Ramos (cell line): Measurements from ENCODE around the gene CFDP1.

Experiments
- in situ Hi-C: fragments of 300-500 bp; cut with MboI; formaldehyde crosslinking; loops from one replicate; pipeline ENCODE4 v1.14.3; 2022; ENCODE audit warnings: low sequenced_read_pairs; ENCODE audit not compliant: unreplicated experiment

The CFDP1 gene

DNA sequence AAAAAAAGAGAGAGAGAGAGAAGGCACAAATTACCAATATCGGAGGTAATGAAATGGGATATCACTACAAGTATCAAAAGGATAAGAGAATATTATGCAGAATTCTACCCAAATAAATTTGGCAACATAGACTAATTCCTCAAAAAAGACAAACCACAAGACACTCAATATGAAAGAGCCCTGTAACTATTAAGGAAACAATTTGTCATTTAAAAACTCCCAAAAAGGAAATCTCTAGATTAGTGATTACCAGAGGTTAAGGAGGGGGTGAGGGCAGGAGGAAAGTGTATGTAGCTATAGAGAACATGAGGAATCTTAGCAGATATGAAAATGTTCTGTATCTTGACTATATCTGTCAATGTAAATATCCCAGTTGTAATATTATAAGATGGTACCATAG is 54.0 kb downstream of the CFDP1 start:
- in situ Hi-C loops: no loop called here

DNA sequence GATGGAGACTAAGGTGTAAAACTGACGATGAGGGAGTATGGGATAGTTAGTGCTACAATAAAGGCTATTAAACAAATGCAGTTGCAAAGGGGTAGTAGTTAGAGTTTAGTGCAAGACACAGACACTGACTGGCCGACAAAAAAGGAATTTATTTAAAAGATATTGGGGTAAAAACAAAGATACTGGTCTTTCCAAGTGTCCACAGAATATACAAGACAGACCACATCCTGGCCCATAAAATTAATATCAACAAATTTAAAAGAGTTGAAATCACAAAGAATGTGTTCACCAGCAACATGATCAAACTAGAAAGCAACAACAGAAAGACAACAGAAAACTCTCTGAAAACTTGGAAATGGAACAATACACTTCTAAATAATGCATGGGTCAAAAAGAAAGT is 54.7 kb downstream of the CFDP1 start:
- in situ Hi-C loops: no loop called here

DNA sequence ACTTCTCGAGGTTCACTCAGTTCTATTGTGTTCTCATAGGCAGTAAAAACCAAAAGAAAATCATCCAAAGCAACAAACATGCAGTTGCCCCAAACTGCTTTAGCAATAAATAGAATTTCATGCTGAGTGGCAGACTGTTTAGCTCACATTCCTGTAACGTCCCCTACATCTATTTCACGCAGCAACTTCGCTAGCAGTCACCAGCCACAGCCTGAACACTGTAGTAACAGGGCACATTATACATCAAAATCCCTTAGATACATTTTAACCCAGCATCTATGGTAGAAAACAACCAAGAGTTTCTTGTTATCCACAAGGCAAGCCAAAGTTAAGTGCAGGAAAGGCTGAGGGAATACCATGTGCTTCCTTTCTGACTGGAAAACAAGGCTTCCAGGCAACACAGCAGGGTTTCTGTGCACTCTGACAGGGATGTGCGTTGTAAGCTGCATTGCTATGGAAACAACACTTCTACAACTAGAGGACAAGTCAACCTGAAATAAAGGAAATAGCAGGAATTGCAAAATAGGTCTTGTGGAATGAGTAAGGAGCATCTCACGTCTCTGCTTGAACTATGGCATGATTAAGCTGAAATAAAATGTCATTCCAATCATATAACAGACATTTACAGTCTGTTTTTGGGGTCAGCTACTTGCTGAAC is 55.4 kb downstream of the CFDP1 start:
- in situ Hi-C loops: no loop called here

DNA sequence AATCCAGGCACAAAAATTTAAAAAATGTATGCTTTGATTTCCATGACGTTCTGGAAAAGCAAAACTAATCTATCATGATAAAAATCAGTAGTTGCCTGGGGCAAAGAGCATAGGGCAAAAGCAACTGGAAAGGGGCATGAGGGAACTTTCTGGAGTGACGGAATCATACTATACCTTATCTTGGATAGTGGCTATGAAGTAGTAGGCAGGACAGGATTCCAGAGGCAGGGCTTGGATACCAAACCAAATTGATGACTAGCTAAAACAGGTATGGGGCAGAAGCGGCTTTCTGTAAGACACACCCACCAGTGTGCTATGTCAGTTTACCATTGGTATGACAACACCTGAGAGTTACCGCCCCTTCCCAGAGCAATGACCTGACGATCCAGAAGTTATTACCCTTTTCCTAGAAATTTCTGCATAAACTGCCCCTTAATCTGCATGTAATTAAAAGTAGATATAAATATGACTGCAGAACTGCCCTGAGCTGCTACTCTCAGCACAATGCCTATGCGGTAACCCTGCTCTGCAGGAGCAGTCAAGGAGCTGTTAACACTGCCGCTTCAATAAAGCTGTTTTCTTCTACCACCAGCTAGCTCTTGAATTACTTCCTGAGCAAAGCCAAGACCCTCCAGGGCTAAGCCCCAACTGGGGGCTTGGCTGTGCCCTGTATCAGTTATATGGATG is 56.7 kb downstream of the CFDP1 start:
- in situ Hi-C loops: no loop called here

DNA sequence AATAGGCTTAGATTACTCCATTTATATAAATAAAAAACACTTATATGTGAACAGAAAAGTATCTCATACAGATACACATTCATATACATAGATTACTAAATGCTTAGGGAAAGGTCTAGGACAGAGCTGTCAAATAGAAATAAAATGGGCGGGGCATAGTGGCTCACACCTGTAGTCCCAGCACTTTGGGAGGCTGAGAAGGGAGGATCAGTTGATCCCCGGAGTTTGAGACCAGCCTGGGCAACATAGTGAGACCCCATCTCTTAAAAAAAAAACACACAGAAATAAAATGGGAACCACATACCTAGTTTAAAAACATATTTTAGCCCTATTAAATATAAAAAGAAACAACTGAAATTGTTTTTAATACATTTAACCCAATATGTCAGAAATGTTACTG is 58.9 kb downstream of the CFDP1 start:
- in situ Hi-C loops: no loop called here

DNA sequence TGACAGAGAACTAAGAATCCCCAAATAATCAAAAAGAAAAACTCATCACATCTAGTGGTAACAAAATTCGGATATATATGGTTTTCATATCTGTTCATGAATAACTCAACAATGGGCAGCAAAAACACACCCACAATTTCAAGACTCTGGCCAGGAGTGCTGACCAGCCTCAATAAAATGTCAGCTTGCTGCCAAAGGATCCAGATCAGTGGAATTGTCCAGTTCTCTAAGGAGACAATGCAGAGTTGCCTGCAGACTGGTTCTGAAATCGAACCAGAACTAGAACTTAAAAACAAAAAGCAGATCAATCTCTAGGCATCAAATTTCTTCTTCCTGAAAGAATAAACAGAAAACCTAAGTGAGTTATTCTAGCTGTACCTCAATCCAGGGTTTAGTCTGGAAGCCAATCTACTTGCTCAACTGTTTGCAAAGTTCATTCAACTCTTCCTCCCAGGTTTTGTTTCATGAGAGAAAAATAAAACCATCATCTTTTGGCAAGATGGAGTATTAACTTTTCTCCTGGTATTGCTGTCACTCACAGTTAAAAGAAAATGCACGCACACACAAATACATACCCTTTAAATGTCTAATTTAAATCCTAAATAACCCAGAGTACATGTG is 61.0 kb downstream of the CFDP1 start:
- in situ Hi-C loops: no loop called here

DNA sequence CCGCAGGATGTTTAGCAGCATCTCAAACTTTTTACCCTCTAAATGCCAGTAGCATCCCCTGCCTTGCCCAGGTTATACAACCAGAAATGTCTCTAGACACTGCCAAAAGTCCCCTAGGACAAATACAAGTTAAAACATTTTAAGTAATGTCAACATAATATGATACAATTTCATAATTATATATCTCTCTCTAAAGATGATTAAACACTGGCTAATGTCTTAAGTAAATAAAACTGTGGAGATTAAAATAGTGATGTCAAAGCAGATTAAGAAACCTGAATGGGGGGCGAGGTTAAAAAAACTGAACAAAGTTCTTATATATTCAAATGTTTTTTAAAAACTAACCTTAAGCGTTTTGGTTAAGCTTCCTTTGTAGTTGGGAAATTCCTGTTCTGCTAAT is 62.1 kb downstream of the CFDP1 start:
- in situ Hi-C loops: no loop called here

DNA sequence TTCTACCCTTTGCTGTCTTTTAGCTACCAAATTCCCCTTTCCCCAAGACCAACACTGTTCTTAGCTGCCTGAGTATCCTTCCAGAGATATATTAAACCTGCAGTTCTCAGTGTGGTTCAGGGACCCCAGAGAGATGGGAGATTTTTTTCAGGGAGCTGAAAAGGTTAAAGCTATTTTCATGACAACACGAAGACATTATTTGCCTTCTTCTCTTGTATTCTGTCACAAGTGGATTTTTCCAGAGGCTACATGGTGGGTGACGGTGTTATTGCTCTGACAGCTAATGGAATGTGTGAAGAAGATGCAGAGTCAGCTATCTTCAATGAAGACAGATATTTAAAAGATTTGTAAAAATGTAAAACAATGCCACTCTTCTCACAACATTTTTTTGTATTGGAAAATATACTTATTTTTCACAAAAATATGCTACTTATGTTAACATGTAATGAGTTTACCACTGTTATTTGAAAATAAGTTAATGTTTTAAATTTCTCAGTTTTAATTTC is 69.0 kb downstream of the CFDP1 start:
- in situ Hi-C loops: no loop called here

DNA sequence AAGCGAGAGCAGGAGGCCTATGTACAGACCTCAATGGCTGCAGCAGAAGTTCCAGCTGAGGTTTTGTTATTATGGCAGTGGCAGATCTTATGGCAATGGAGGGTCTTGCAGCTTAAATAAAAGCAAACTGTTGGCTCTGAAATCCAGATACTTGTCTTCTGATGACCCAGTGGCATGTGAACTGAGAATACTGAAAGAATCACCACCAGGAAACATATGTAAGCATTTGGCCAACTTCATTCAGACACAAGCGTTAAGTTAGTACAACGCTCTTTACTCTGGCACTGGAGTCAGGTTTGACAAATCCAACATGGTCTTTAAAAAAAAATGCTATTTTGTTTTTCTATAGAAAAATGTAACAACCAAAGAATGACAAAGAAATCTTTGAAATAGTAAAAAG is 70.5 kb downstream of the CFDP1 start:
- in situ Hi-C loops: no loop called here

DNA sequence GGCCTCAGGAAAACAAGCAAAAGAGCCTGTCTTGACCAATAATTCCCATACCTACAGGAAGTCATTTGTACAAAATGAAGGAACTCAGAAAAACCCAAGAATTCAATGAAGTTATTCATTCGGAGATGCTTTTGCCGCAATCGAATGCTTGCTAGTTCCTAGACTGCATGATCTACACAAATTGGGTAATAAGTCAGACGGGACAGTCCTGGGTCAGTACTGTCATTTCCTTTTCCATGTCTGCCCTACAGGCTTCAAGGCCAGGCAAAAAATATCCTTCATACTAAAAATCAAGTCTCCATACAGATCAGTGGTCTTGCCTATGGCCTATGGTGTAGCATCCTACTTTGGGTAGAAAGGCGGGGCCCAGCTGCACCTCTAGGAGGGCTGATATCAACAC is 71.4 kb downstream of the CFDP1 start:
- in situ Hi-C loops: no loop called here

DNA sequence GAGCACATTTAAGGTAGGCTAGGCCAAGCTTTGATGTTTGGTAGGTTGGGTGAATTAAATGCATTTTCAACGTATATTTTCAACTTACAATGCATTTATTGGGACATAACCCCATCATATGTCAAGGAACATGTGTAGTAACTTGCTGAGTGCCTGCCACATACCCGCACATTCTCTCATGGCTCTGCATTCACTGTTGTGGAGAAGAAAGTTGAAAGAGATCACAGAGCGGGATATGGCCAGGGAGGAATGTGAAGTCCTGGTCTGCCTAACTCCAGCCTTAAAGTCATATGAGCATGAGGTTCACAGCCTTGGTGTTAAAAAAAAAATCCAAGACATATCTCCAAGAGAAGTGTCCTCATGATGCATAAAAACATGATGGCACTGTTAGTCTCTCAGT is 79.1 kb downstream of the CFDP1 start:
- in situ Hi-C loops: no loop called here

DNA sequence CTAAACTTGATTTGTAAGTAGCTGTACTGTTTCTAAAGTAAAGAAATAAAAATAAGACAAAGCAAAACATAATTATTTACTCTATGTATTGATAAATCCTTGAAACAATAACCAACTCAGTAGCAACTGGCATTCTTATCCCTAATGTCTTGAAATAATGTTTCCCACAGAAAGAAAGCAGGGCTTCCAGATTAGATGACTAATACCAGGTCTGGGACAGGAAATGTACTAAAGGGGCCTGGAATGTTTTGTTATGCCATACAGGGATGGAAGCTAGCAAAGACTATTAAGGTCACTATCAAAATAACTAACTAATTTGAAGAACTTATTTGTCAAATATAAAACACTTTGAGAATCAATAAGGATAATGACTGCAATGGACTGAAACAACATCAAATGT is 82.1 kb downstream of the CFDP1 start:
- in situ Hi-C loops: no loop called here

DNA sequence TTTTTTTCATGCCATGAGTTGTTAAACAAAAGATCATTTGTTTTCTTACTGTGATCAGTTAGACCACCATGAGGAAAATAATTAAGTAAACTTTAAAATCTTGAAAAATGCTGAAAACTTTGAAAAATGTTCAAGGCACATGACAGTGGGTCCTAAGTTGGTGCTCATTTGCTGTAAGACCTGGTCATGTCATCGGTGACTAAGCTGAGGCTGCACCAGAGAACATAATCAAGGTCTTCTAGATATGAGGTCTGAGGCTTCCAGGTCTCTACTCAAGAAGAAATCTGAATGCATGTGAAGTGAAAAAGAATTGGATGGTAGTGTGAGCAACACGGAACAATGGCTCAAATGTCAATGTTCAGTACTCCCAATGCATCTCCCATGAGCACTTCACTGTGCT is 87.6 kb downstream of the CFDP1 start:
- in situ Hi-C loops: no loop called here

DNA sequence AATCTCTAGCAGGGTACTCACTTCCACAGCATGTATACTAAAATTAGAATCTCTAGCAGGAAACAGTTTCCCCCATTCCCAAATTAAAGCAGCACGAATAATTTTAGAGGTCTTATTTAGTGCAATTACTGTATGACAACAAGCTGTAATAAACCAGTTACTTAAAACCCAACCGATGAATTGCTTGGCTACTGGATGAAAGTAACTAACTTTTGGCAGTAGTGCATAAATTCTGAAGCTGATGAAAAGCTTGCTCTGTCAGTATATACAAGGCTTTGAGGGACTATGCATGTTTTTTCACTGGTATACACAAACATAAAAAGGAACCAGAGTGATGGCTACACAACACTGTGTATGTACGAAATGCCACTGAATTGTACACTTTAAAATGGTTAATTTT is 89.4 kb downstream of the CFDP1 start:
- in situ Hi-C loops: no loop called here

DNA sequence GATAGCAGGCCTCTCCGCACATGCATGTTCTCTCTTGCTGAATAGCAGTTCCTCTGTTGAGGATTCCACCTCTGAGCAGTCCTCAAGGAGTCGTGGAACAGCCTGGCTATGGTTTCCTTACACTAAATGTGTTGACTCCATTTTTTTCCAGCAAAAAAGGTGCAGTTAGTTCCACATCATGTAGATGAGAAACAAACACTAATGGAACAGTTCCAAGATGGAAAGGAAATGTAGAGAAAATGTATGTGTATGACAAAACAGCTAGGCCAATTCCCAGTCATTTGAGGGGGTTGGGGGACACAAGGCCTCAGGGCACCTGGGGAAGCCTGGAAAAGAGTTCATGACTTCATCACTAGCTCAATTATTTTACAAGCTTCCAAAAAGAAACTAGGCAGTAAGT is 90.0 kb downstream of the CFDP1 start:
- in situ Hi-C loops: no loop called here

DNA sequence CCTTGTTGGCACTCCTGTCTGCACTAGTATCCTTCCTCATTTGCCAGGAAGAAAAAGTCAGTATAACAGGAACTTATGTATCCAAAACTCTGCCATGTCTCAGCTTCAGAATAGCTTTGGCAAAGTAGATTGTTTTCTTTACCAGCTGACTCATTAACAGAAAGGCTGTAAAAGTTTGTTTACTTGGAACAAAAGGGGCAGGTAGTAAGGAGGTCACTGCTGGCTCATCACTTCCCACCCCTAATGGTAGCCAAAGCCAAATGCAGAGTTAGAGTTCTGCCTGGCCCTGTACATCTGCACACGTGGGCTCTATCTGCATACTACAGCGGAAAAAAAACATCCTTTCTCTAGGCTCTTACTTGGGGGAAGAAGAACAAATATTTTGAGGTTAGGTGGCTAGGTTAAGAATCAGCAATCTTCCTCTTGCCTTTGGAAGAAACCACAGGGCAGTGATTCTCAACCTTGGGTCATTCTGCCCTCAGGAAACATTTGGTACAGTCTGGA is 90.9 kb downstream of the CFDP1 start:
- in situ Hi-C loops: no loop called here

DNA sequence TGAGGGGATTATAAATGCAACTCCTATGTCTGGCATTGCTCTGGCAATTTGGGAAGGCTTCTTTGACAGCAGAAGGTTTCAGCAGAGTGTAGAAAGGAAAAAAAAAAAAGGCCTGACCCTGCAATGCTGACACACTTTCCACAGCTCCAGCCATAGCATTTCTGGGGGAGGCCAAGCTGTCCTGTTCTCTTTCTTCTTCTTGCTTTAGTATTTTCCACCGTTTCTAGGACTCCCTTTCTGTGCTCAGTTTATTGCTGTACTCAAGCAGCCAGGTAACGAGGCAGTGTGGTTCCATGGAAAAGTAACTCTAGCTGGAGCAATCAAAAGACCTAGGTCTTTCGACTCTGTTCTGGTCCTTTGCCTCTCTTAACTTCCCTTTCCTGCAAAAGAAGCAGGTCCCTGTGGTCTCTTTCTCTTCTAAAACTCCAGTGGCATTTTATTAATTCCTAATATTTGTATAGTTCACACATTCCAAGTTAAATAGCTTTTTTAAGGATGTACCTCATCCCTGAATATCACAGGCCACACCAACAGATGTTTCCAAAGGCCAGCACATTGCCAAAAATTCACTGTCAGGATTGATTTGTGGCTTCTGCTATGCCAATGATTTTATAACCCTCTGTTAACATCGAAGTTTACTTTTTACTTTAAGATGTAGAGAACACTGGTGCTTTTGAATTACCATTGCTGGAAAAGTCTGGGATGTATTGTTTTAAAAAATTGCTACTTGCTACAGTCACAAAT is 91.6 kb downstream of the CFDP1 start:
- in situ Hi-C loops: no loop called here

DNA sequence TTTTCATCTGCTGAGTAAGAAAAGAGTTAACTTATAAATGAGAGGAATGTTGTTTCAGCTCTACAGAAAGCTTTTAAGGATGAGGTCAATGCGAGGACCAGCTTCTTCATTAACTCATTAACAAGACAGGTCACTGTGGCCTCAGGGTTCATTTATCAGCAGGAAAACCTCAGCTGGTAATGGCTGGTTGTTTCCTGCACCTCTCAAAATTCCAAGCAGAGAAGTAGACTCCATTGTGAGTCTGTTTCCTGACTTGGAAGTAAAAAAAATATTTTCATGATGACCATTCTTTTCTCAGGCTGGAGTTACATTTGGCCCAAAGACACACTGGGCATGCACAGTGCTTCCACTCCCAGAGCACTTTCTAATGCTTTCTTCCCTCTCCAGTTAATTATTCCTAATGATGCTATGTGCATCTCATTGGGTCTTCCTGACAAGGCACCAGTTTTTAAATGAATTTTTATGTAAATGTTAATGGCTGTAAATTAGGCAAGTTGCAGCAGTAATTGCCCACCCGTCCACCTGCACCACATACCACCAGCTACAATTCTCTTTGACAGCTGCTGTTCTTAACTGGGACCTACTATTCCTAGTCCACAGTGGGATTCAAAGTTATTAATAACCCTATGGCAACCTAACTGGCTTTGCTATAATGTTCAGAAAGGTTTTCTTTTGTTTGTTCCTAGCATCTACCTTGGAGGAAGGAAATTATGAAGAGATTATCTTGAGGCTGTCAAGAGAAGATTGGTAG is 92.4 kb downstream of the CFDP1 start:
- in situ Hi-C loops: no loop called here

DNA sequence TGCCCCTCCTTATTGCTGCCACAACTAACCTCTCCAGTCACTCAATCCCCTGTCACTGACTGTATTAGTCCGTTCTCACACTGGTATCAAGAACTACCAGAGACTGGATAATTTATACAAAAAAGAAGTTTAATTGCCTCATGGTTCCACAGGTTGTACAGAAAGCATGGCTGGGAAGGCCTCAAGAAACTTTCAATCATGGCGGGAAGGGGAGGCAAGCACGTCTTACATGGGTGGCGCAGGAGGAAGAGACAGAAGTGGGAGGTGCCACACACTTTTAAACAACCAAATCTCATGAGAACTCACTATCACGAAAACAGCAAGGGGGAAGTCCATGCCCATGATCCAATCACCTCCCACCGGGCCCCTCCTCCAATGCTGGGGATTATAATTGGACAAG is 95.9 kb downstream of the CFDP1 start:
- in situ Hi-C loops: no loop called here

DNA sequence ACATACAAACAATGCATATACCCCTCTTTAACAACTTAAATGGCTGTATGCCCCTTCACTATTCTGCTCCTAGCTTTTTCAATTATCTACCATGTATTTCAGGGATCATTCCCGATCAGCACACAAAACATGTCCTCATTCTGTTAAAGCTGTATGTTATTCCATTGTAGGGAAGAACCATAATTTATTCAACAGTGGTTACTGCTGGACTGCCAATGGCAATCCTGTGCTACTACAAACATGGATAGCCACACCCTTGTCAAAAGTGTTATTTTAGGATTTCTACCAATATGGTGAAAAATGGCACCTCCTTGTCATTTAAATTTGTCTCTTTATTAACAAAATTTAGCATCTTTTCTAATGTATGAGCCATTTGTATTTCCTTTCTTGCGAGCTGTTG is 96.8 kb downstream of the CFDP1 start:
- in situ Hi-C loops: no loop called here
